Liver (tissue), 10 donors: ENCODE data around the gene ATOH1. TPM values are rescaled to one million over a fixed set of nuclear protein-coding genes. Genes with fewer than 3 reads are reported as not detected.

Experiments
- DNase-seq: peaks from one replicate; pipeline ENCODE4 v3.0.0-alpha.2; 2017; ENCODE audit warnings: low spot score
- H3K27ac ChIP-seq, 2 donors: one replicate each; pipeline ENCODE4 v1.7.0; 2013; ENCODE audit warnings: inconsistent platforms in 2 of 2, low read length in 2 of 2, control low read depth in 1 of 2, low read depth in 1 of 2, mild to moderate bottlenecking in 1 of 2
- H3K27me3 ChIP-seq, 4 donors: one replicate each; pipeline versions ENCODE4 v1.6.1 to v1.7.0; 2013; ENCODE audit warnings: low read length in 3 of 4, inconsistent platforms in 1 of 4, mild to moderate bottlenecking in 1 of 4, moderate library complexity in 1 of 4; ENCODE audit not compliant: control insufficient read depth in 4 of 4, insufficient read depth in 4 of 4
- H3K36me3 ChIP-seq, 4 donors: one replicate each; pipeline versions ENCODE4 v1.6.1 to v1.7.0; 2013; ENCODE audit warnings: low read length in 3 of 4, mild to moderate bottlenecking in 3 of 4, low read depth in 1 of 4, moderate library complexity in 1 of 4; ENCODE audit not compliant: control insufficient read depth in 4 of 4, insufficient read depth in 3 of 4
- H3K4me1 ChIP-seq, 4 donors: one replicate each; pipeline versions ENCODE4 v1.6.1 to v1.7.0; 2013; ENCODE audit warnings: low read length in 3 of 4, mild to moderate bottlenecking in 3 of 4, moderate library complexity in 1 of 4; ENCODE audit not compliant: control insufficient read depth in 4 of 4, insufficient read depth in 4 of 4
- H3K4me3 ChIP-seq, 3 donors: one replicate each; pipeline versions ENCODE4 v1.6.1 to v1.7.0; 2013; ENCODE audit warnings: low read length in 3 of 3, control low read depth in 1 of 3, low read depth in 1 of 3, mild to moderate bottlenecking in 1 of 3
- H3K9ac ChIP-seq, 2 donors: one replicate each; pipeline ENCODE4 v1.7.0; 2013; ENCODE audit warnings: low read length in 2 of 2, mild to moderate bottlenecking in 2 of 2, moderate library complexity in 2 of 2, control low read depth in 1 of 2, low read depth in 1 of 2
- H3K9me3 ChIP-seq, 4 donors: one replicate each; pipeline versions ENCODE4 v1.6.1 to v1.7.0; 2013; ENCODE audit warnings: low read length in 3 of 4; ENCODE audit not compliant: control insufficient read depth in 4 of 4
- EGR1 ChIP-seq, 2 donors: IDR thresholded peaks; 2 replicates each; pipeline ENCODE4 v1.6.1; 2016 to 2018; ENCODE audit warnings: antibody characterized with exemption in 2 of 2, low read depth in 2 of 2
- JUND ChIP-seq, 2 donors: IDR thresholded peaks; 2 replicates each; pipeline ENCODE4 v1.6.1; 2016; ENCODE audit warnings: antibody characterized with exemption in 2 of 2
- MAX ChIP-seq: IDR thresholded peaks from 2 replicates; pipeline ENCODE4 v1.6.1; 2016; ENCODE audit warnings: antibody characterized with exemption
- WGBS: extraction: QIAGEN DNeasy Blood & Tissue Kit; methylation state at CpG from one replicate; pipeline ENCODE4 v1.1.7; 2013; 5-methylcytosine and 5-hydroxymethylcytosine counted together
- polyA plus RNA-seq, 2 donors: library from polyadenylated mRNA; stranded (reverse) in 1 of 2; unstranded in 1 of 2; fragments of 200-250 nt in 1 of 2; fragments of >200 nt in 1 of 2; fragmentation: Nextera tagmentation in 1 of 2; extraction: Ambion mirVana in 1 of 2; gene quantifications; one replicate each; pipeline versions ENCODE4 v1.2.1 to v1.2.3, GENCODE V29; 2013 to 2015
- small RNA-seq: library from RNA; depleted of rRNA; stranded (forward); fragments of <200 nt; gene quantifications from one replicate; pipeline ENCODE3, GENCODE V24; 2014
- total RNA-seq, 2 donors: library from RNA; depleted of rRNA; stranded (reverse); fragments of >200 nt; gene quantifications; one replicate each; pipeline ENCODE4 v1.2.3, GENCODE V29; 2014
- donor health status: healthy.
- donor health status: healthy.
- donor health status: healthy.
- donor health status: healthy.
- donor health status: healthy.

The ATOH1 gene
- total and polyA plus RNA-seq, 4 donors, result not detected

DNA sequence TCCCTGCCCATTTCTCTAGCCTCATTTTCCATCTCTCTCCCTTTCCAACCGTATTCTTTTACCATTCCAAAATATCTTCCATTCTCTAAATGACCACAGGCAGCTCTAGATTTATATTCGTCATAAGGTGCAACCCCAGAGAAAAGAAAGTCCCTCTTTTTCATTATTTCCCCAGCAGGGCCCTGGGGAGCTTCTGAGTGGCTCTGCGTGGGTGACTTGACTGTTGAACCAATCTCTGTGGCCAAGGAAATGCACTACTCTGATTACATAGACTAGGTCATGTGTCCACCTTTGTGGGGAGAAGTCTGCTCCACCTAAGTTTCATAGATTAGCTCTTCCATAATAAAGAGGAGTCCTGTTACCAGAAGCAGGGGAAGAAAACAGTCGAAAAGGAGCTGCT lies 51.4 kb downstream of the ATOH1 start:
- WGBS, result 78% methylated on average over 4 of the region's 4 CpGs

More for the DNA sequence above, 51.4 kb downstream of the ATOH1 start:
- Histone ChIP-seq H3K27me3 (peaks cover 0 to 5% (median 0%) of the 10 kb centered on the region in 4 donors), H3K36me3 (no peaks in the 10 kb centered on the region), H3K4me1 (no peaks in the 10 kb centered on the region), H3K27ac (no peak overlapping the region), H3K4me3 (no peak overlapping the region), H3K9ac (no peak overlapping the region), H3K9me3 (no peaks in the 10 kb centered on the region)
- no peak for TF ChIP-seq MAX
- no peak for TF ChIP-seq JUND (IDR thresholded peaks at IDR 0.05)
- no peak for TF ChIP-seq EGR1 (IDR thresholded peaks at IDR 0.05; ENCODE audit: low read depth in 2 of 2)
- no peak for DNase-seq

Small RNA genes within 50 kb of the gene (small RNA-seq; reads per million reads assigned to genes)
- not detected for gene RNA5SP164
